Measurements from ENCODE around the gene ARRDC4. TPM values are rescaled to one million over a fixed set of nuclear protein-coding genes. Genes with fewer than 3 reads are reported as not detected.

Gene ARRDC4
- total and polyA plus RNA-seq, 2 of the 4 experiments (the other 2 are of a cell fraction), result 5.3 to 9.1 TPM

GRCh38 chr15:97989299-97989698 lies 28.8 kb downstream of the ARRDC4 start:
- H4K91ac ChIP-seq (ENCODE audit: insufficient read depth, low read depth, low read length), result no peak overlapping the region
- no peak overlapping the region for H3K4ac ChIP-seq (ENCODE audit: low read depth, low read length)
- no peak overlapping the region for H3K9ac ChIP-seq (ENCODE audit: low read depth, low read length)
- no peak overlapping the region for H2BK120ac ChIP-seq (ENCODE audit: low read depth, low read length)
- H2BK15ac ChIP-seq (ENCODE audit: low read depth, low read length), result no peak overlapping the region
- no peaks in the 10 kb centered on the region for H3K4me1 ChIP-seq (ENCODE audit: control insufficient read depth, insufficient read depth, low read length)
- ATAC-seq (ENCODE audit: low read depth), result no peak
- H3K9me3 ChIP-seq (ENCODE audit: control insufficient read depth, insufficient read depth, low read length), result no peaks in the 10 kb centered on the region; the same call in 1 of the 2 replicates
- dilution Hi-C loops (cut with HindIII; ENCODE audit: low sequenced_read_pairs, unreplicated experiment), result no loop called here
- no peak overlapping the region for H2AK5ac ChIP-seq (ENCODE audit: low read depth, low read length)
- H2AFZ ChIP-seq (replicated peaks; ENCODE audit: low read length, poor library complexity), result no peak overlapping the region
- ChIA-PET POLR2A (ENCODE audit: unreplicated experiment) (no interaction called here), CTCF (no interaction called here)
- no peak overlapping the region for H2AK9ac ChIP-seq (replicated peaks; ENCODE audit: low read depth, low read length, poor library complexity)
- H3K27me3 ChIP-seq (ENCODE audit: control insufficient read depth, insufficient read depth, low read length), result no peaks in the 10 kb centered on the region
- no peaks in the 10 kb centered on the region for H3K36me3 ChIP-seq (ENCODE audit: control insufficient read depth, insufficient read depth, low read length)
- no peak for TF ChIP-seq BHLHE40 (IDR thresholded peaks at IDR 0.05; ENCODE audit: low read depth, low read length)
- TF ChIP-seq CHD1 (IDR thresholded peaks at IDR 0.05; ENCODE audit: low read depth, low read length), result no peak
- TF ChIP-seq CTCF (conservative IDR thresholded peaks at IDR 0.05; ENCODE audit: low read depth, low read length), result no peak
- TF ChIP-seq ELK1 (IDR thresholded peaks at IDR 0.05; ENCODE audit: borderline replicate concordance, low read depth, low read length), result no peak
- TF ChIP-seq POLR2A (IDR thresholded peaks at IDR 0.05; ENCODE audit: low read depth, low read length), result no peak
- no peak for TF ChIP-seq MAFK (IDR thresholded peaks at IDR 0.05; ENCODE audit: low read depth, low read length)
- no peak for TF ChIP-seq CEBPB (IDR thresholded peaks at IDR 0.05; ENCODE audit: low read depth, low read length)
- TF ChIP-seq NFE2L2 (IDR thresholded peaks at IDR 0.05; ENCODE audit: low read depth, low read length), result no peak
- TF ChIP-seq RFX5 (IDR thresholded peaks at IDR 0.05; ENCODE audit: low read depth, low read length), result no peak
- no peak for TF ChIP-seq SMC3 (IDR thresholded peaks at IDR 0.05; ENCODE audit: low read depth, low read length)
- TF ChIP-seq MXI1 (IDR thresholded peaks at IDR 0.05; ENCODE audit: borderline replicate concordance, low read depth, low read length), result no peak
- H4K20me1 ChIP-seq (ENCODE audit: insufficient read depth, low read length), result no peaks in the 10 kb centered on the region
- no peak overlapping the region for H4K5ac ChIP-seq (ENCODE audit: low read depth, low read length)
- in situ Hi-C loops (cut with MboI; ENCODE audit: low sequenced_read_pairs), result no loop called here
- WGBS, 2 experiments (ENCODE audit: extremely low coverage in 2 of 2, insufficient read length in 1 of 2), result no CpG with 5 or more reads among the region's 2 CpGs
- no peak overlapping the region for H3K23ac ChIP-seq (ENCODE audit: low read depth, low read length)
- DNase-seq, result no peak
- H3K79me1 ChIP-seq (ENCODE audit: low read depth in 1 of 2, low read length in 2 of 2), result no peaks in the 10 kb centered on the region
- H3K4me2 ChIP-seq (ENCODE audit: low read depth, low read length), result no peak overlapping the region
- no TSS peak for BruUV-seq (replicated peaks)
- H4K8ac ChIP-seq (ENCODE audit: low read depth in 2 of 2, low read length in 2 of 2), result no peak overlapping the region
- H2BK5ac ChIP-seq (ENCODE audit: low read depth, low read length, poor library complexity, severe bottlenecking), result no peak overlapping the region
- H3K27ac ChIP-seq (ENCODE audit: insufficient read depth, low read length), result no peak overlapping the region
- no peaks in the 10 kb centered on the region for H3K9me1 ChIP-seq (ENCODE audit: insufficient read depth, low read length)
- no peak overlapping the region for H3K14ac ChIP-seq (replicated peaks; ENCODE audit: low read depth, low read length)
- H3K56ac ChIP-seq (ENCODE audit: extremely low read depth, insufficient read depth, low read length), result no peak overlapping the region
- H3K4me3 ChIP-seq (ENCODE audit: insufficient read depth, low read depth, low read length), result no peak overlapping the region
- H2BK20ac ChIP-seq (ENCODE audit: low read depth, low read length), result no peak overlapping the region
- no peak overlapping the region for H3K18ac ChIP-seq (ENCODE audit: low read depth, low read length)
- intact Hi-C loops (cut with micrococcal nuclease), result no loop called here

Measured in IMR-90 (cell line).